ENCODE measurements around the gene RNFT1.
"Not testable (repeated sequence)": the region's sequence is repeated elsewhere in the genome, so short reads cannot be mapped to it uniquely, and the experiment has no call there.

RNFT1 gene

GRCh38 chr17:59964482-59965328 lies at the start of gene RNFT1:
RNFT1 (minus strand) TSS chr17:59964740; CDS start chr17:59964663, 77 bp downstream.
- POLR2A ChIA-PET (ENCODE audit: low non-redundant PET): interaction anchor here (0.5 to 1.1 kb wide), 5 partner anchors 14 to 1959 kb away, joined by 3 to 4 read pairs (median 3); partner anchors contain the start of gene RPS6KB1

GRCh38 chr17:60009326-60009725 lies 44.8 kb upstream of the RNFT1 start:
- DNase-seq (ENCODE audit: low spot score); H3K27ac ChIP-seq; POLR2A ChIA-PET (ENCODE audit: low non-redundant PET); CTCF ChIA-PET: not testable (repeated sequence)

More at GRCh38 chr17:59964482-59965328, at the start of gene RNFT1:
- DNase-seq (ENCODE audit: low spot score): peak; percentile 91
- CTCF ChIA-PET: interaction anchor here (0.6 to 1.3 kb wide), 2 partner anchors 72 to 357 kb away, joined by 3 to 4 read pairs; no protein-coding TSS in a partner anchor
- H3K27ac ChIP-seq: peak within 1 kb of the TSS; percentile 85
- TF ChIP-seq CTCF (conservative IDR thresholded peaks at IDR 0.05; ENCODE audit: low read depth): no peak

- POLR2A ChIA-PET (ENCODE audit: low non-redundant PET); DNase-seq (ENCODE audit: low spot score); CTCF ChIA-PET: not testable (repeated sequence)
Measured at GRCh38 chr17:60008377-60008776, 43.8 kb upstream of the RNFT1 start.

GRCh38 chr17:60006160-60006559 lies 41.6 kb upstream of the RNFT1 start:
- no peak for TF ChIP-seq CTCF (conservative IDR thresholded peaks at IDR 0.05; ENCODE audit: low read depth)
- no peak for DNase-seq (ENCODE audit: low spot score)
- ChIA-PET POLR2A (ENCODE audit: low non-redundant PET) (no interaction called here), CTCF (no interaction called here)
- H3K27ac ChIP-seq: no peak overlapping the region

More at GRCh38 chr17:60008377-60008776, 43.8 kb upstream of the RNFT1 start:
- not testable (repeated sequence) for H3K27ac ChIP-seq

- POLR2A ChIA-PET (ENCODE audit: low non-redundant PET); CTCF ChIA-PET; H3K27ac ChIP-seq; DNase-seq (ENCODE audit: low spot score): not testable (repeated sequence)
Measured at GRCh38 chr17:60004561-60004960, 40.0 kb upstream of the RNFT1 start.

GRCh38 chr17:60002405-60002804 lies 37.9 kb upstream of the RNFT1 start:
- DNase-seq (ENCODE audit: low spot score); CTCF ChIA-PET; POLR2A ChIA-PET (ENCODE audit: low non-redundant PET); H3K27ac ChIP-seq: not testable (repeated sequence)

GRCh38 chr17:59996608-59997007 lies 32.1 kb upstream of the RNFT1 start:
- DNase-seq (ENCODE audit: low spot score); H3K27ac ChIP-seq; POLR2A ChIA-PET (ENCODE audit: low non-redundant PET); CTCF ChIA-PET: not testable (repeated sequence)

- POLR2A ChIA-PET (ENCODE audit: low non-redundant PET); DNase-seq (ENCODE audit: low spot score): not testable (repeated sequence)
Measured at GRCh38 chr17:59975166-59975565, 10.6 kb upstream of the RNFT1 start.

GRCh38 chr17:59973483-59973882 lies 8.9 kb upstream of the RNFT1 start:
- POLR2A ChIA-PET (ENCODE audit: low non-redundant PET); CTCF ChIA-PET: not testable (repeated sequence)

More at GRCh38 chr17:59975166-59975565, 10.6 kb upstream of the RNFT1 start:
- CTCF ChIA-PET, H3K27ac ChIP-seq: not testable (repeated sequence)

GRCh38 chr17:59972778-59973177 lies 8.2 kb upstream of the RNFT1 start:
- DNase-seq (ENCODE audit: low spot score): no peak
- H3K27ac ChIP-seq: no peak overlapping the region
- POLR2A ChIA-PET (ENCODE audit: low non-redundant PET): no interaction called here
- CTCF ChIA-PET: no interaction called here
- no peak for TF ChIP-seq CTCF (conservative IDR thresholded peaks at IDR 0.05; ENCODE audit: low read depth)

More at GRCh38 chr17:59973483-59973882, 8.9 kb upstream of the RNFT1 start:
- not testable (repeated sequence) for H3K27ac ChIP-seq; DNase-seq (ENCODE audit: low spot score)

- H3K27ac ChIP-seq; POLR2A ChIA-PET (ENCODE audit: low non-redundant PET); DNase-seq (ENCODE audit: low spot score): not testable (repeated sequence)
- CTCF ChIA-PET: interaction anchor here (0.7 kb wide), 1 partner anchor 15 kb away, joined by 3 read pairs; no protein-coding TSS in a partner anchor
Measured at GRCh38 chr17:59971771-59972170, 7.2 kb upstream of the RNFT1 start.
